Endothelial cell of umbilical vein (primary cell): ENCODE measurements around the gene ILKAP. TPM values are rescaled to one million over a fixed set of nuclear protein-coding genes. Genes with fewer than 3 reads are reported as not detected.
A peak's percentile ranks its signal among the peaks of the same experiment; 100 is the strongest.

ENCODE experiments used
- BruUV-seq: library from RNA; stranded (reverse); fragments of 400-500 nt; replicated peaks from 2 replicates; lab custom pipeline; 2021; lab: Mats Ljungman, UMichigan
- CTCF ChIA-PET: fragments of 300-600, 350-600 bp; sonication (Branson Sonifier 250); formaldehyde crosslinking; loops from one replicate; lab custom pipeline; 2021; ENCODE audit warnings: antibody characterized with exemption, inconsistent platforms; lab: Charles Lee
- POLR2A ChIA-PET: fragments of 300-600, 350-600 bp; sonication (Branson Sonifier 250); formaldehyde crosslinking; loops from one replicate; lab custom pipeline; 2021; ENCODE audit warnings: antibody characterized with exemption, inconsistent platforms; lab: Charles Lee
- DNase-seq: peaks from one replicate; pipeline ENCODE4 v3.0.0-alpha.2; 2011; ENCODE audit warnings: low read depth, low spot score
- FAIRE-seq: peaks from 2 replicates; lab custom pipeline; 2011; peaks lifted over from hg19 to GRCh38; lab: Jason Lieb, UNC
- H2AFZ ChIP-seq: 2 replicates; pipeline ENCODE4 v1.6.0; 2012; ENCODE audit warnings: low read depth, low read length, control low read depth, inconsistent platforms
- H3K27ac ChIP-seq: 2 replicates; pipeline ENCODE4 v1.5.1; 2011; ENCODE audit warnings: low read depth, mild to moderate bottlenecking, control low read depth, low read length, moderate library complexity; ENCODE audit not compliant: insufficient read depth
- H3K27me3 ChIP-seq, 2 experiments: 2 replicates each; pipeline versions ENCODE4 v1.6.0 to v1.6.1; 2011; ENCODE audit warnings: low read length in 2 of 2, mixed read lengths in 1 of 2; ENCODE audit not compliant: control insufficient read depth in 2 of 2, insufficient read depth in 2 of 2
- H3K36me3 ChIP-seq, 2 experiments: 2 replicates in 1 of 2; 3 replicates in 1 of 2; pipeline ENCODE4 v1.5.1; 2011; ENCODE audit warnings: low read length in 2 of 2, mild to moderate bottlenecking in 1 of 2, moderate library complexity in 1 of 2; ENCODE audit not compliant: control insufficient read depth in 2 of 2, insufficient read depth in 2 of 2; ENCODE audit errors: extremely low read depth in 1 of 2
- H3K4me1 ChIP-seq: 3 replicates; pipeline ENCODE4 v1.5.1; 2011; ENCODE audit warnings: mild to moderate bottlenecking, low read length; ENCODE audit not compliant: control insufficient read depth, insufficient read depth; ENCODE audit errors: extremely low read depth
- H3K4me2 ChIP-seq: 2 replicates; pipeline ENCODE4 v1.6.1; 2011; ENCODE audit warnings: low read length, control low read depth, mixed read lengths; ENCODE audit not compliant: insufficient read depth
- H3K4me3 ChIP-seq, 3 experiments: fragments of 200-600 bp in 1 of 3; sonication (generic), shearing (Covaris generic) in 1 of 3; replicated peaks in 1 of 3; 2 replicates each; pipeline ENCODE4 v1.5.1; 2011 to 2016; ENCODE audit warnings: control low read depth in 3 of 3, low read length in 3 of 3, mild to moderate bottlenecking in 2 of 3, inconsistent platforms in 1 of 3, low read depth in 1 of 3, moderate library complexity in 1 of 3; ENCODE audit not compliant: insufficient read depth in 1 of 3
- H3K79me2 ChIP-seq: 2 replicates; pipeline ENCODE4 v1.6.0; 2012; ENCODE audit warnings: low read length, inconsistent platforms; ENCODE audit not compliant: control insufficient read depth, insufficient read depth
- H3K9ac ChIP-seq: replicated peaks from 2 replicates; pipeline ENCODE3; 2011; ENCODE audit warnings: low read length, control low read depth; ENCODE audit not compliant: insufficient read depth; ENCODE audit errors: extremely low read depth
- H3K9me1 ChIP-seq: replicated peaks from 3 replicates; pipeline ENCODE4 v1.6.0; 2011; ENCODE audit warnings: mild to moderate bottlenecking, low read length; ENCODE audit not compliant: control insufficient read depth, insufficient read depth; ENCODE audit errors: extremely low read depth
- H3K9me3 ChIP-seq: replicated peaks from 2 replicates; pipeline ENCODE4 v1.5.1; 2012; ENCODE audit warnings: low read length, inconsistent platforms; ENCODE audit not compliant: control insufficient read depth, insufficient read depth
- H4K20me1 ChIP-seq: replicated peaks from 2 replicates; pipeline ENCODE3; 2011; ENCODE audit warnings: mild to moderate bottlenecking, low read length; ENCODE audit not compliant: control insufficient read depth, insufficient read depth; ENCODE audit errors: extremely low read depth
- EZH2 ChIP-seq: IDR thresholded peaks from 2 replicates; pipeline ENCODE4 v1.6.1; 2012; ENCODE audit warnings: borderline replicate concordance, low read depth, mild to moderate bottlenecking, moderate library complexity, low read length, inconsistent platforms; ENCODE audit not compliant: severe bottlenecking
- JUN ChIP-seq: IDR thresholded peaks from 2 replicates; pipeline ENCODE4 v1.6.1; 2011; ENCODE audit warnings: borderline replicate concordance, low read depth; ENCODE audit not compliant: insufficient read length, insufficient read depth
- MYC ChIP-seq: IDR thresholded peaks from one replicate; pipeline ENCODE4 v1.6.1; 2011; ENCODE audit warnings: mild to moderate bottlenecking, low read depth, low read length
- POLR2A ChIP-seq: IDR thresholded peaks from 2 replicates; pipeline ENCODE4 v1.6.1; 2012; ENCODE audit warnings: low read depth, mild to moderate bottlenecking, control low read depth, low read length
- POLR2AphosphoS5 ChIP-seq: IDR thresholded peaks from 2 replicates; pipeline ENCODE4 v1.6.1; 2012; ENCODE audit warnings: low read depth, mild to moderate bottlenecking, control low read depth, low read length, moderate library complexity; ENCODE audit not compliant: insufficient read depth
- dilution Hi-C: fragments of 300-500 bp; cut with MboI; formaldehyde crosslinking; loops from one replicate; pipeline ENCODE4 v1.15.0; 2019; ENCODE audit warnings: low sequenced_read_pairs; ENCODE audit not compliant: extremely low pct_ligation_motif_present
- intact Hi-C: fragments of 100-400 bp; cut with micrococcal nuclease; formaldehyde crosslinking; loops from one replicate; pipeline ENCODE4 v1.10.0; 2022
- polyA plus RNA-seq, 4 experiments: library from polyadenylated mRNA; depleted of rRNA in 3 of 4; stranded (reverse) in 3 of 4; unstranded in 1 of 4; fragments of >200 nt; gene quantifications; 2 replicates each; pipeline versions ENCODE4 v1.2.1 to v1.2.3, GENCODE V29; 2011 to 2012; ENCODE audit warnings: missing spikeins in 1 of 4
- total RNA-seq: library from RNA; stranded (reverse); gene quantifications from 2 replicates; pipeline ENCODE4 v1.2.3, GENCODE V29; 2021
- TF ChIP-seq, protein P1 (sequence below): IDR thresholded peaks from 2 replicates; pipeline ENCODE4 v1.6.1; 2011; ENCODE audit not compliant: insufficient read depth, insufficient read length

ILKAP gene
- total and polyA plus RNA-seq, 2 donors (not counting 3 experiments of a cell fraction or from before 2014, with no cell fraction given) = 49.2 to 49.8 TPM

DNA sequence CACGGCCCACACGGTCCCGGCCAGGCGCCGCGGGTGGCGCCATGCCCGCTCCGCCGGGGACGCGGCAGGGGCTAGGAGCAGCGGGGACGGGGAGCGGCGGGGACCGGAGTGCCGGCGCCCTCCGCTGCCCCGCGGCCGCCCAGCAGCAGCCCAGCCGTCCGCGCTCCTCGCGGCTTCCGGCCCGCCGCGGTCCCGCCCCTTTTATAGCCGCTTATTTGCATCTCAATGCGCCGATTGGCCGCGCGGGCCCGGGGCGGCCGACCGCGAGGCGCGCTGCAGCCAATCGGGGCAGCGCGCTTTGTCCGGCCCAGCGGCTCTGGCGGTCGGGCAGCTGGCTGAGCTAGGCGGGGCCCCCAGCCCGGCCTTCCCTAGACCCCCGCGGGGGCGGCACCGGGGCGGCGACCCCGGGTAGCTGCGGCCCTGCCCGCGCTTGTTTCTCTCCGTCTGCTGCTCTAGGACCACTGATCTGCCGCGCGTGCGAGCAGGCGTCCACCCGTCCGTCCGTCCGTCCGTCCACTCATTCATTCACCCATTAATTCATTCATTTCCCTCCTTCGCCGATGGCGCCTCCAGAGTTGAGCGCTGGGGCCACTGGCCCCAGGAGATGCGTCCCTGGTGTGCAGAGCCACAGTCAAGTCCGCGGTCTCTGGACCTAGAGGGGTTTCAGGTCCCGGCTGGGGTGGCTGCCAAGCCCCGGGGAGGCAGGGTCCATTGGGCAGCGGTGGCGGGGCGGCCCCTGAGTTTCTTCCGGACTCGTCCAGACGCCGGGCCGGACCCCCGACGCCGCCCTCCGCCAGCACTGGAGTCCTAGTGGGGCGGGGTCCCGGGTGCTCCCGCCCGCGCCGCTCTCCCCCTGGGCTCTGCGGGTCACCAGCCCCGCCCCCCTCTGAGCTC, 36.6 kb upstream of the ILKAP start, which contains the start of gene HES6:
Gene HES6, minus strand, starts transcription at position 176 of the 894 bp plus-strand sequence. Its CDS starts 133 bp downstream, at position 43.
- intact Hi-C loops (loop anchor here (1.0 to 10.0 kb wide), 4 partner anchors 23 to 565 kb away; partner anchors contain the start of genes SCLY and UBE2F), dilution Hi-C loops (no loop called here)
- H3K27me3 ChIP-seq = peaks cover 9 to 12% of the 10 kb centered on the region in 2 experiments
- peak within 1 kb of the TSS; percentile 86 for H2AFZ ChIP-seq
- no TSS peak for BruUV-seq
- H3K4me1 ChIP-seq = peaks cover 3% of the 10 kb centered on the region
- H3K9me1 ChIP-seq = no peaks in the 10 kb centered on the region
- DNase-seq = peak; percentile 84
- ChIA-PET CTCF (interaction anchor here (1.2 to 2.5 kb wide), 2 partner anchors 16 to 24 kb away, joined by 3 to 13 read pairs; no protein-coding TSS in a partner anchor), POLR2A (no interaction called here)
- H3K9me3 ChIP-seq = no peaks in the 10 kb centered on the region
- no peaks in the 10 kb centered on the region for H3K79me2 ChIP-seq
- H3K36me3 ChIP-seq = no peaks in the 10 kb centered on the region
- no peak within 1 kb of the TSS for H3K27ac ChIP-seq
- no peaks in the 10 kb centered on the region for H4K20me1 ChIP-seq
- peak within 1 kb of the TSS; percentile 6 to 36 (median 7) for H3K4me3 ChIP-seq
- TF ChIP-seq, protein P1, sequence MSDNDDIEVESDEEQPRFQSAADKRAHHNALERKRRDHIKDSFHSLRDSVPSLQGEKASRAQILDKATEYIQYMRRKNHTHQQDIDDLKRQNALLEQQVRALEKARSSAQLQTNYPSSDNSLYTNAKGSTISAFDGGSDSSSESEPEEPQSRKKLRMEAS = no peak
- TF ChIP-seq POLR2AphosphoS5 (peak; percentile 67), EZH2 (peak; percentile 41), POLR2A (peak; percentile 57), MYC (no peak), JUN (no peak)
- H3K9ac ChIP-seq = no peak within 1 kb of the TSS
- peak; percentile 81 for FAIRE-seq
- peak within 1 kb of the TSS; percentile 15 for H3K4me2 ChIP-seq
